HUDEP-2 (cell line): ENCODE results near the gene MAD1L1.

Experiments used
- DNase-seq, 76 experiments: peaks; one replicate each; lab custom pipeline; 2025; ENCODE audit not compliant: unreplicated experiment in 76 of 76; lab: John Stamatoyannopoulos, UW

Gene MAD1L1

DNA sequence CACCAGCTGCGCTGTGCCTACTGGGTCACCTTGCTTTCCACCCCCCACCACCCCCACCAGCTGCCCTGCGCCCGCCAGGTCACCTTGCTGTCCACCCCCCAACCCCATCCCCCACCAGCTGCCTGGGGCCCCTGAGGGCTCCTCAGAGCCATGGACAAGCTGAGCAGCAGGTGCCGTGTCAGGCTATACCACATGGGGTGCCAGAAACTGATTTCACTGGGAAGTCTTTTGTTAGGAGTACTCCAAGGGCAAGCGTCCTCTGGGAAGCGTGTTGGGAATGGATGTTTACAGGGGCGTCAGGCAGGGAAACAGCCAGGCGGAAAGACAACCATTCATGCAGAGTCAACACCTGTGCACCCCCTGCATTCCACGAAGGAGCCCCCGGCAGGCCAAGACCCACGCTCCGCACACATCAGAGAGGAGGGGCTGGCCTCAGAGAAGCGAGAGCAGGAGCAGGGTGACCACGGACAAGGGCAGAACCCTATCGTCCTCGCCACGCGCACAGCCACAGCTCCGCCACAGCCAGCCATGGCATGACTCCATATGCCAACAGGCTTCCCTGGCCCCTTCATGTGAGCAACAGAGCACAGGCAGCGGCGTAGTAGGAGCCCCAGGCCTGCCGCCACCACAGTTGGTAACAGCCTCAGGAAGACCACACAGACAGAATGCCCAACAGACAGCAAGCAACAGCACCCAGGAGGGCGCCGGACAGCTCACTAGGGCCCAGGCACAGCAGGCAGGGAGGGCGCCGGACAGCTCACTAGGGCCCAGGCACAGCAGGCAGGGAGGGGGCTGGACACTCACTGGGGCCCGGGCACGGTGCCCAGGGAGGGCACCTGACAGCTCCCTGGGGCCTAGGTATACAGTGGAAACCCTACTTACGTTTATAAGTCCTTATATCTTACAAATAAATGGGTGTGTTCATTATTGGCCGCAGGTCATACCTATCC, 180.8 kb downstream of the MAD1L1 start:
- no peak for DNase-seq

DNA sequence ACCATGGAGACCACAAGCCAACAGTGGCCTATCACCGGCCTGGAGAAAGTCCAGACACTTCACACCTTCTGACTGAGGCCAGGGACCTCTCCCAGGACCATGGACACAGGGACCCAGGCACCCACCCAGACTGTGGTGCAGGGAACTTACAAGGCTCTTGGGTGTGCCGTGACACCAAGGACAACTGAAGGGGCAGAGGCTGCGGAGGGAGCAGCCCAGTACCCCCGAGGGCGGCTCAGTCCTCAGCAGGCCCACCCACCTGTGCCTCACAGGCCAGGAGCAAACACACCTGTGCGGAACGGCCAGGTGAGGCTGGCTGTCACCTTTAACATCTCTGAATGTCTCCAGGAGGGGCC, 182.3 kb downstream of the MAD1L1 start:
- DNase-seq = no peak

DNA sequence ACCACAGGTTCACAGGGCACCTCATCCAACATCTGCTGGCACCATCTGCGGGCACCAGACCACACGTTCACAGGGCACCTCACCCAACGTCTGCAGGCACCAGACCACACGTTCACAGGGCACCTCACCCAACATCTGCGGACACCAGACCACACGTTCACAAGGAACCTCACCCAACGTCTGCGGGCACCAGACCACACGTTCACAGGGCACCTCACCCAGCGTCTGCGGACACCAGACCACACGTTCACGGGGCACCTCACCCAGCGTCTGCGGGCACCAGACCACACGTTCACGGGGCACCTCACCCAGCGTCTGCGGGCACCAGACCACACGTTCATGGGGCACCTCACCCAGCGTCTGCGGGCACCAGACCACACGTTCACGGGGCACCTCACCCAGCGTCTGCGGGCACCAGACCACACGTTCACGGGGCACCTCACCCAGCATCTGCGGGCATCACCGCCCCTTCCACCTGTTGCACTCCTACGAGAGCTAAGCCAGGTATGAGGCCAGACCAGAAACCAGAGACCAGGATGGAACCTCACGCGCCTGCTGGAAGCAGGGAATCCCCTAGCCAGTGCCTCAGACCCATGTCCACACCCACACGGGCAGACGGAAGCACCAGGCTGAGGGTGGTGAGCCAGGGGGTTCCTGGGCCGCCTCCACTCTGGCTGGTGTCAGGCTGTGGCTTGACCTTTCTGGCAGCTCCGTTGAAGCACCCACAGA, 182.8 kb downstream of the MAD1L1 start:
- DNase-seq = no peak

DNA sequence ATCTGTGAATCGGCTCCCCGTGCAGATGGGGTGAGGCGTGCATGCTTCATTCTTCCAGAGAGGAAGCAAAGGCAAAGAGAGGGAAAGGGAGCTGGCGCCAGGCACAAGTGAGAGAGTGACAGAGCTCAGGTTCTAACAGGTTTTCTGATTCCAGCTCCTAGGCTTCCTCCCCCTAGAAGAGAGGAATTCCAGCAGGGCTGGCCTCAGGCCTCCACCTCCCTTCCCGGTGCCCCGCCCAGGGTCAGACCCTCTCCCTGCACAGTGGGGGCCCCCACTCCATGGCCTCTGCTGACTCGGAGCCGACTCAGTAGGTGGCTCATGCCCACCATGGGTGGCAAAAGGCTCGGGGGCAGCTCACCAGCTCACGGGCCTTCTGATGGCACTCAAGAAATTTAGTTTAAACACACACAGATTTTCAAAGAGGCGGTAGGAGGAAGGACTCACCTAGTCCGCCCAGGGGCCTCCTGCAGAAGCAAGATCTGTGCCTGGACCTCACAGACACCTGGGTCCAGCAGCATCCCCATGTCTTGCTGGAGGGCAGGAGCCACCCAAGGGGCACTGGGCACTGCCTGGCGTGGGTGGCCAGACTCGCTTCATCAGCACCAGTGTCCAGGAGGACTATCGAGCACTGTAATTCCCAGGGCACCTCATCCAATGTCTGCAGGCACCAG, 183.5 kb downstream of the MAD1L1 start:
- no peak for DNase-seq

DNA sequence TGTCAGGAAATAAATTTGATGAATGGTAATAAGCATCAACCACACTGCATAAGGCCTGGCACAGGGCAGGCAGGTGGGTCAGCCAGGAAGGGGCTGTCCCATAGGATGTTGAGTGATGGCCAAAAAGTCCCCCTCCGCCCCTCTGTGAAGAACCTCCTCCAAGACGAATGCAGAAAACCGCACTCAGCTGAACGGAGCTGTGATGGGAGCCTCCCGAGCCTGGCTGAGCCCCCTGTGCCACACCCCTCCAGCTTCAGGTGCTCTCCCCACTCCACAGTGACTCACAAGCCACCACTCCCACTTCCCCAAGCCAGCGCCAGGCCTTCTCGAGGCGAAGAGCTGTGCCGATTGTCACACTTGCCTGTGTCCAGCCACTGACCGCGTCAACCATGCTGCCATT, 184.2 kb downstream of the MAD1L1 start:
- DNase-seq = no peak

DNA sequence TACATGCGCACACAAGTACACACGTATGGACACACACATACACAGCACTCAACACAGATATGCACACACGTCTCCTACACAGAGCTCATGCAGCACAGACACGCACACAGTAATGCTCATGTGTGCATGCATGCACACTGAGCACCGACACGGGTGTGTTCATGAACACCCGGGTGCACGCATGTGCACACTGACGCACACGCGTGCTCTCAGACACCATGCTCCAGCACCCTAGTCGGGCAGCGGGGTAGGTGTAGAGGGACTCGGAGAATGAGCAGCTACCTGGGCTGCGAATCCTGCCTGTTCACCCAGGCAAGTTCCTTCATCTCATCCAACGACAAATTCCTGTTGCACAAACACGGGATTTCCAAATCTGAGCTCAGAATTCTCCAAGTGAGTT, 184.7 kb downstream of the MAD1L1 start:
- no peak for DNase-seq

DNA sequence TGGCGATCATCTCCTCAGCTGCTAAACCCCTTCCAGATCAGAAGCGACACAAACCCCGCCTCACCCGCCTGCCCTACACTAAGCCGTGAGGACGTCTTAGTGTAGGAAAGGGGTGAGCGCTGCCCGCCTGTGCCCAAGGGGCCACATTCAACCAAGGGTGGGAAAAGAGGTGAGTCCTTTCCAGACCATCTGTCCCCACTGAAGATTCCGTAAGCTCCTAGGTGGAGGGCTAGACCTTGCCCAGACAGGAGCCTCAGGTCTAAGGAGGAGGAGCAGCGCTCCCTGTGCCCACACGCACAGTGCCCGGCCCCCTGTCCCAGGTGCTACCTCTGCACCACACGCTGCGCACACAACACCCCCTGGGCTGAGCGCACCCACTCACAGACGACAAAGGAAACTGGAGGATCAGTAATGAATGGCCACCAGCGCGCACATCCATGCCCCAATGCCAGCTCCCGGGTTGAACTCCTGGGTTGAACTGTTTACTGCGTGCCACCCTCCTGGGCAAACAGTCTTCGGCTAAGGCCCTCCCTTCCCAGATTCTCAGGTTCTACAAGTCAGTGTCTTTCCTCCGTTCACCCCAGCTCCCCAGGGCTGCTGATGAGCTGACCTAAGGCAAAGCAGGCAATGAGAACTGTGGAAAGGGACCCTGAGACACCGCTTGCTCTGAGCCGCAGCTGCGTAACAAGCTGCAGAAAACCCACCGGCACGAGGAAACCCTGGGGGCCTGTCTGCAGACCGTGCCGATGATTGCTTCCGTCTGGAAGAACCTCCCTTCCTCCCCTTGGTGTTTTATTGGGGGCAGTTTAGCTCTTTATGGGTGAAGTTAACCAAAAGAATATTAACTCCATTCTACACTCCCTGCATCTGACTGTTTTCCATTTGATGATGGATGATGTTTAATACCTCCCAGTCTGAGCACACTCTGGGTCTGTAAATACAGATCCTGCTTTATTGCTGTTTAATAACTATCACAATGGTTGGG, 185.9 kb downstream of the MAD1L1 start:
- no peak for DNase-seq

DNA sequence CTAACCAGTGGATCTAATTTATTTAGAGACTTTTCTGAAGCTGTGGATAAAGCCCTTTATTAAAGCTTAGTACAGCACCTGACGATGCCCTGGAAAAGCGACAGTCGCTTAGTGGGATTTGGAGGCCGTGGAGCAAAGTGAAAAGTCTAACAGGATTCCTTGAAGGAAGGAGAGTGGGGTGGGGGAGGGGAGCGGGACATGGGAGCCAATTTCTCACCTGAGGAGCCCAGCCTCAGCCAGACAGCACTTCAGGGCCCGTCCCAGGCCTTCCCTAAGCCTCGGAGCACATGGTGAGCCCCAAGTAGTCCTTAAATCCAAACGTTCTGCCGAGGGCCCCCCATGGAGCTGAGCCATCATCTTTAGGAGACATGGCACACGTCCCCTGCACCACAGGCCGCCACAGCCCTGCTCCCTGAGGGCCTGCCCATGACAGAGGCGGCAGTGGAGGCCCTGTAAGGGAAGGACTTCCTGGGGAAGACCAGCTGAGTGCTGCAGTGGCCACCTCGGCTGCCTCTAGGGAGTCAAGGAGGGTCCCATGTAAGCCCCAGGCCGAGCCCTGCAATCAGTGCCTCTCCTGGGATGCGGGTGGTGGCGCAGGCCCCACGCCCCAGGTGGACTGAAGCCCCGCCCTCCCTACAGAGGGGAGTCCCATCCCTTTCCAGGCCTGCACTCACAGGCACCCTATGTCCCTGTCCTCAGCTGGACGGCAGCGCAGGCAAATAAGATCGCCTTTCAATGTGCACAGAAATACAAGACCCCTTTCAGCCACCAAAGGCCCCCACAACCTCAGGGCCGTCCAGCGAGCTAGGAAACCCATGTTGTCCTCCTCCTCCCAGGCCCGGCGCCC, 187.0 kb downstream of the MAD1L1 start:
- no peak for DNase-seq

DNA sequence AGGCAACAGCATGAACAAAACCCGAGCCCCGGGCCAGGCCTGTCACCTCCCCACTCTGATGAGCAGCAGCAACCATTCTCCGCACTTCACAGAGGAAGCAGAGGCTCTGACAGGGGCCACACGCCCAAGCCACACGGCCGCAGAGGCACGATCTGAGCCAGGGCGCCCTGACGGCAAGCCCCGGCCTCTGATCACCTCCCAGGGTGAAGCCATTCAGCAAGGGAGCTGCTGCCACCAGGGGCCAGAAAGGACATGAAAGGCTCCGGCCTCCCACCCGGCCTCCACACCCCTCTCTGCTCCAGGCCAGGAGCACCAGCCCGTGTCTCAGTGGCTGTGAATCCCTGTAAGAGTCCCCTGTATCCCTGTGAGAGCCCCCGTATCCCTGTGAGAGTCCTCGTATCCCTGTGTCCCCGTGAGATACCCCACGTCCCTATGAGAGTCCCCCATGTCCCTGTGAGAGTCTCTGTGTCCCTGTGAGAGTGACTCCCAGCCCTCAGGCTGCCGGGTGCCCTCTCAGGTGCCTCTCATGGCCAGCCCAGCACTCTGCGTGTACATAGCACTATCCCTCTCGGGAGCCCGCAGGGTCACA, 187.8 kb downstream of the MAD1L1 start:
- DNase-seq = no peak

DNA sequence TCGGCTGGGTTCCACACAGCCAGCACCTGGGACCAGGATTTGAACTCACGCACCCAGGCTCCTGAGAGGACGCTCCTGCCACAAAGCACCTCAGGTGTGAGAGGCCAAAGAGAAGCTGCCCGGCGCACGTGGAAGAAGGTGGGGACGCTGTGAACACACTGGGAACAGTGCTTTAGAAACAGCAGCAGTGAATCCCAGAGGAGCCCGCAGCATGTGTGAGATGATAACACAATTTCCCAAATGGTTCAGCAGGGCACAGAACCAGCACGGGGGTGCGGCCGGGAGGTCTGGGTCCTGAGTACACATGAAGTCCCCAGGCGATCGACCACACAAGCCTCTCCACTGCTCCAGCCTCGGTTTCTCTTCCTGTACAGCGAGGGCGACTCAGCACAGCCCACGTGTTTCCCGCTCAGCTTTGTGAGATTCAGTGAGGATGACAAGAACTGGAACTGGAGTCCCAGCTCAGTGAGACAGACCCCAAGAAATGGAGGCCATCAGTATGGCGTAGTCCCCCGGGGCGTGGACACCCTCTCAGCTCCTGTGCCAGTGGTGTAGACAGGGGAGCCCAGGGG, 188.3 kb downstream of the MAD1L1 start:
- DNase-seq = no peak

DNA sequence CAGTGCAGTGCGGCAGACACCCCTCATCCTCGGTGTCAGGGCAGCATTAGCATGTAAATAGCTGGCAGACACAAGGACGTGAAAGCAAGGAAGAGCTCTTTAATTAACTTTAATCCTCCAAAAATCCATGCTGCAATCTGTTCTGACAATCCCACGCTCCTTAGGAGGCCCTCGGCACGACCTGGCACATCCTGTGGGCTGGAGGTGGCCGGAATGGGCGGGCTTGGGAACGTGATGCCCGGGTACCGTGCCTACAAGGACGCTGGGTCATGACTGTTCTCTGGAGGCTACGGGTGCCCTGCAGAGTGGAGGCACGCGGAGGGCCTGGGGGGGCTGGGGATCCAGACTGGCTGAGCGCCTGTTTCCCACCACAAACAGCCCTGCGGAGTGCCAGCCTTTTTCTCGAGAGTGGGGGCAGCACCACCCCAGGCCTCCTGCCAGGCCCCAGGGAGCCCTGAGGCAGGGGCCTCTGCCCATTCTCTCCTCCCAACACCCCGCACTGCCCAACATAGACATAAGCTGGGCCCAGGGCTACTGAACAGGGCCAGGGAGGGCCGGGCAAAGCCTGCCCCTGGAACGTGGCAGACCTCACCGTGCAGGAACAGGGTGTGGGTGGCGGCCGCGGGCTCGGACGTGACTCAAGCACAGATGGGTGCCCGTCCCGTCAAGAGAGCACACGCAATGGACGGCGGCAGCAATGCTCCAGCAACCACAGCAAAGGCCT, 189.3 kb downstream of the MAD1L1 start:
- DNase-seq = no peak

DNA sequence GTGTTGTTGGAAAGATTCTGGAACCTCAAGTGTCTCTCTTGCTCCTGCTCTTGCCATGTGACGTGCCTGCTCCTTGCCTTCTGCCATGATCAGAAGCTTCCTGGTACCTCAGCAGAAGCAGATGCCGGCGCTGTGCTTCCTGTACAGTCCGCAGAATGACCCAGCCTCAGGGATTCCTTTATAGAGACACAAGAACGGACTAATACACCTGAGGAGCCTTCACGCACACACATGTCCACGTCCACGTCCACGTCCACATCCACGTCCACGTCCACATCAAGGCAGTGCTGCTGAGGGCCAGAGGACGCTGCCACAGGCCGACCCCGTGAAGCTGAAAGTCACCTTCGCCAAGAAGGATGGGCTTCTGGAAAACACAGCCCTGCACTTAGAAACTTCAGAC, 190.1 kb downstream of the MAD1L1 start:
- DNase-seq = no peak

DNA sequence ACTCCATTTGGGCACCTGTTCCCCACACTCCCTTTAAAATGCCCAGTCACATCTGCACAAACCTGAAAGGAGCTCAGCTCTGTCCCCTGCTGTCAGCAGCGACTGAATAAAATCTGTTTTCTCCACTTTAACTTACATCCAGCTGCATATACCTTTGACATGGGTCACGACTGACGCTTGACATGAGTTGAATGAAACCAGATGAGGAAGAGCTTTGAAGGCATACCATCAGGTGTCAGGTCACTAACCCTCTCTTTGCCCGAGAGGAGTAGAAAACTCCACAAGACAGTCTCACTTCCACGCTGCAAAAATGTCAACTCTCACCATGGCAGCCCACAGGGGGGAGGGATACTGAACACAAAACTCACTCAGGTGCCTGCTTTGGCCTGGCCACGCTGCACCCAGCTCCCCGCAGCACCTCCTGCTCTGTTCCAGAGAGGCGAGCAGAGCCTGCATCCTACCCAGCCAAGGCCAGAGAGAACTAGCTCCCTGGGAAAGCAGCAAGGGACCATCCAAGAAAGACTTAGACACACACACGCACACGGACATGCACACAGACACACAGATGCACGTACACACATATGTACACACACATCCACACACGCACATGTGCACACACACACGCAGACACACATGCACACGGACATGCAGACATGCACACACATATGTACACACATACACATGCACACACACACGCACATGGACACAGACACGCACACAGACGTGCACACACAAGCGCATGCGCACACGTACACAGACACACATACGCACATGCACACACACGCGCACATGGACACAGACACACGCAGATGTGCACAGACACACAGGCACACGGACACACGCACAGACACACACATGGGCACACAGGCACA, 191.0 kb downstream of the MAD1L1 start:
- DNase-seq = no peak

DNA sequence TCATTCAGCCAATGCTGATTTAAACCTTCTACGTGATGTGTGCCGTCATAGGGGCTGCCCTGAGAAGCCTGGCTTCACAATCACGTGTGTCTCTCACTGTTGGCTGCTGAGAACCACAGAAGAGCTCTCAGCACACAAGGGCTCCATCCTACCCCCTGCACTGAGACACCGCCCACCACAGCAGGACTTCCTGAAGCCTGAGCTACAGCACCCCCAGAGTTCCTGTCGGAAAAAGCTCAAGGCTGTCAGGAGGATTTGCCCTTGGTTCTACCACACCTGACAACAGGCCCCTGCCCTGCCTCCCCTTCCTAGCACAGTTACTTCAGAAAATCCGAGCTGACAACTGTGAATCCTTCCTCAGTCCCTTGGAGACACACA, 191.9 kb downstream of the MAD1L1 start:
- DNase-seq = no peak

DNA sequence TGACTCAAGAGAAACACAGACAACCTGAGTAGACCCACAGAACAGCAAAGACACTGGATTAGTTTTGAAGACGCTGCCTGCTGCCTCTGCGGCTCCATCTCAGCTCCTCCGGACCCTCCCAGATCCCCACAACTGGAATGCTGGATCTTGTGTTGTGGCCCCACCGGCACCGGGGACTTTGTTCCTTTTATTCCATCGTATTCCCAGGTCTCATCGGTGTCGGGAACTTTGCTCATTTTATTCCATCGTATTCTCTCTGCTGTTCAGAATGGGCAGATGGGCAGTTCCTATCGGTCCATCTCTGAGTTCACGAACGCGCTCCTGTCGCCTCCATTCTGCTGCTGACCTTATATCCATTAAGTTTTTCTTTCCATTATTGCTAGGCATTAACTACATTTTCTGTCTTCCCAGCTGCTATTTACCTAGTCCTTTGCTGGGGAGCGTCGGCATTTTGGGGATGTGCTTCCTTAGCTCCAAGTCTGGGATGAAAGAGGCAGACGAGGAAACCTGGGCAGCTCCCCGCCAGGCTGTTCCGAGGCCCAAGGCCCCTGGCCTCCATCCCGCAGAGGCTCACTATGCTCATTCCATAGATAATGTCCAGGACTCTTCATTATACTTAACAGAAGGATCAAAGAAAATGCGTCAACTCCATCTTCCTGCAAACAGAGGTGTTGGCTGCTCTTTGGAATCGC, 192.4 kb downstream of the MAD1L1 start:
- DNase-seq = no peak

DNA sequence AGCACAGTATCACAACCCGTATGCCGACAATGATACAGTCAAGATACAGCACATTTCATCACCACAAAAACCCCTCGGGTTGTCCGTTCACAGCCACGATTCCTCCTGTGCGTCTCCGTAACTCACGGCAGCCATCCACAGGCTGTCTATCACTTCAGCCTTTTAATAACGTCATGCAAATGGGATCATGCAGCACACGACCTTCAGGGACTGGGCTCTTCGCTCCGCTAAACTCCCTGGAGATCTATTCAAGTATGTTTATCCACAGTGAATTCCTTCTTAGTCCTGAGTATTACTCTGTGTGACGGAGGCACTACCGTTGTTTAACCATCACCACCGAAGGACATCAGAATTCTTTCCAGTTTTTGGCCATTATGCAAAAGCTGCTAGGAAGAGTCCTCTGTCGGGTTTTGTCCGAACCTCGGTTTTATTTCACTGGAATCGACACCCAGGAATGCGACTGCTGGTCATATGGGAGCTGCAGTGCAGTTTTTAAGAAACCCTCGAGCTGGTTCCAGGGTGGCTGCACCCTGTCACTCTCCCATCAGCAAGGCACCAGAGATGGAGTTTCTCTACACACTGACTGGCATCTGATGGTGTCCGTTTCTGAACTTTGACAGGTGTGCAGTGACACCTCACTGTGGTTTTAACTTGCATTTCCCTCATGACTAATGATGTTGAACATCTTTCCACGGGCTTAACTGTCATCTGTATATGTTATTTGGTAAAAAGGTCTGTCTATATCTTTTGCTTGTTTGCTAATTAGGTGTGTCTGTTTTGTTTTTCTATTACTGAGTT, 193.6 kb downstream of the MAD1L1 start:
- DNase-seq = no peak
